HUES64 (cell line): ENCODE data around the gene ZNF215.
"Not testable (repeated sequence)": the region's sequence is repeated elsewhere in the genome, so short reads cannot be mapped to it uniquely, and the experiment has no call there.

ENCODE experiments used
- H3K27ac ChIP-seq: 2 replicates; pipeline ENCODE4 v1.7.0; 2013; ENCODE audit warnings: low read depth, low read length, inconsistent platforms
- H3K27me3 ChIP-seq: 2 replicates; pipeline ENCODE4 v1.6.1; 2013; ENCODE audit warnings: mild to moderate bottlenecking, low read length; ENCODE audit not compliant: insufficient read depth
- H3K36me3 ChIP-seq: 2 replicates; pipeline ENCODE4 v1.6.1; 2013; ENCODE audit warnings: mild to moderate bottlenecking, low read length; ENCODE audit not compliant: insufficient read depth
- H3K4me1 ChIP-seq: 2 replicates; pipeline ENCODE4 v1.6.1; 2013; ENCODE audit warnings: mild to moderate bottlenecking, low read length, moderate library complexity; ENCODE audit not compliant: insufficient read depth
- H3K4me3 ChIP-seq: 2 replicates; pipeline ENCODE4 v1.5.1; 2013; ENCODE audit warnings: mild to moderate bottlenecking, low read length, moderate library complexity
- H3K9ac ChIP-seq: 2 replicates; pipeline ENCODE4 v1.6.1; 2013; ENCODE audit warnings: mild to moderate bottlenecking, low read depth, low read length
- H3K9me3 ChIP-seq: 2 replicates; pipeline ENCODE4 v1.6.1; 2013; ENCODE audit warnings: low read depth, low read length; ENCODE audit not compliant: insufficient read depth
- WGBS: fragments of 150-250, 120-280 bp; methylation state at CpG from one replicate; pipeline ENCODE4 v1.1.7; 2013; ENCODE audit warnings: missing lambda C conversion rate; 5-methylcytosine and 5-hydroxymethylcytosine counted together

ZNF215 gene

GRCh38 chr11:6941970-6942369 lies 15.7 kb downstream of the ZNF215 start:
- H3K9ac ChIP-seq, result no peak overlapping the region
- no peaks in the 10 kb centered on the region for H3K4me1 ChIP-seq
- peaks cover 39% of the 10 kb centered on the region for H3K36me3 ChIP-seq
- no peaks in the 10 kb centered on the region for H3K9me3 ChIP-seq
- no peak overlapping the region for H3K27ac ChIP-seq
- H3K27me3 ChIP-seq, result no peaks in the 10 kb centered on the region
- H3K4me3 ChIP-seq, result no peak overlapping the region

GRCh38 chr11:6943131-6943530 lies 16.9 kb downstream of the ZNF215 start:
- no peaks in the 10 kb centered on the region for H3K4me1 ChIP-seq
- H3K27ac ChIP-seq, result no peak overlapping the region
- no peak overlapping the region for H3K4me3 ChIP-seq
- H3K36me3 ChIP-seq, result peaks cover 50% of the 10 kb centered on the region
- WGBS, result 100% methylated on average over 2 of the region's 3 CpGs
- no peaks in the 10 kb centered on the region for H3K27me3 ChIP-seq
- no peak overlapping the region for H3K9ac ChIP-seq
- H3K9me3 ChIP-seq, result no peaks in the 10 kb centered on the region

- 94% methylated on average over 9 of the region's 10 CpGs for WGBS
Observed at GRCh38 chr11:6954248-6954647, 28.0 kb downstream of the ZNF215 start.

GRCh38 chr11:6962141-6962540 lies 35.9 kb downstream of the ZNF215 start:
- Histone ChIP-seq H3K4me3 (no peak overlapping the region), H3K27me3 (no peaks in the 10 kb centered on the region), H3K4me1 (no peaks in the 10 kb centered on the region), H3K9me3 (no peaks in the 10 kb centered on the region), H3K27ac (no peak overlapping the region), H3K9ac (no peak overlapping the region), H3K36me3 (peaks cover 14% of the 10 kb centered on the region; the same call in 1 of the 2 replicates)

More at GRCh38 chr11:6954248-6954647, 28.0 kb downstream of the ZNF215 start:
- not testable (repeated sequence) for H3K9ac ChIP-seq, H3K9me3 ChIP-seq, H3K27ac ChIP-seq, H3K27me3 ChIP-seq, H3K4me1 ChIP-seq, H3K4me3 ChIP-seq
- H3K36me3 ChIP-seq, result peaks cover 29% of the 10 kb centered on the region

GRCh38 chr11:6962673-6963072 lies 36.4 kb downstream of the ZNF215 start:
- no peak overlapping the region for H3K27ac ChIP-seq
- 93% methylated on average over 1 of the region's 1 CpG for WGBS
- no peaks in the 10 kb centered on the region for H3K4me1 ChIP-seq
- 0 out of 2 replicates have a peak, but pooled peaks cover 11% of the 10 kb centered on the region for H3K36me3 ChIP-seq
- no peaks in the 10 kb centered on the region for H3K9me3 ChIP-seq
- no peak overlapping the region for H3K4me3 ChIP-seq
- H3K9ac ChIP-seq, result no peak overlapping the region
- no peaks in the 10 kb centered on the region for H3K27me3 ChIP-seq

- Histone ChIP-seq H3K9me3 (no peaks in the 10 kb centered on the region), H3K9ac (no peak overlapping the region), H3K27me3 (no peaks in the 10 kb centered on the region), H3K4me1 (no peaks in the 10 kb centered on the region), H3K27ac (no peak overlapping the region), H3K36me3 (0 out of 2 replicates have a peak, but pooled peaks cover 3% of the 10 kb centered on the region), H3K4me3 (no peak overlapping the region)
- WGBS, result no CpG with 5 or more reads among the region's 1 CpG
Observed at GRCh38 chr11:6968816-6969215, 42.6 kb downstream of the ZNF215 start.

GRCh38 chr11:6969854-6970253 lies 43.6 kb downstream of the ZNF215 start:
- H3K9ac ChIP-seq, H3K36me3 ChIP-seq, H3K9me3 ChIP-seq, H3K27me3 ChIP-seq, H3K4me1 ChIP-seq, H3K27ac ChIP-seq, H3K4me3 ChIP-seq: not testable (repeated sequence)
- 88% methylated on average over 4 of the region's 4 CpGs for WGBS

- H3K27me3 ChIP-seq, result no peaks in the 10 kb centered on the region
- H3K9me3 ChIP-seq, result no peaks in the 10 kb centered on the region
- no peaks in the 10 kb centered on the region for H3K36me3 ChIP-seq
- H3K27ac ChIP-seq, result no peak overlapping the region
- no peak overlapping the region for H3K4me3 ChIP-seq
- no peaks in the 10 kb centered on the region for H3K4me1 ChIP-seq
- no peak overlapping the region for H3K9ac ChIP-seq
- WGBS, result no CpG with 5 or more reads among the region's 2 CpGs
Observed at GRCh38 chr11:6979365-6979764, 53.1 kb downstream of the ZNF215 start.

GRCh38 chr11:6986487-6986886 lies 60.3 kb downstream of the ZNF215 start:
- 93% methylated on average over 1 of the region's 1 CpG for WGBS
- Histone ChIP-seq H3K36me3 (no peaks in the 10 kb centered on the region), H3K9ac (no peak overlapping the region), H3K27ac (no peak overlapping the region), H3K4me1 (no peaks in the 10 kb centered on the region), H3K27me3 (no peaks in the 10 kb centered on the region), H3K9me3 (no peaks in the 10 kb centered on the region), H3K4me3 (no peak overlapping the region)

GRCh38 chr11:6988506-6988905 lies 62.3 kb downstream of the ZNF215 start:
- no peaks in the 10 kb centered on the region for H3K36me3 ChIP-seq
- H3K27ac ChIP-seq, result no peak overlapping the region
- no peak overlapping the region for H3K4me3 ChIP-seq
- no peaks in the 10 kb centered on the region for H3K9me3 ChIP-seq
- H3K4me1 ChIP-seq, result no peaks in the 10 kb centered on the region
- H3K27me3 ChIP-seq, result no peaks in the 10 kb centered on the region
- no peak overlapping the region for H3K9ac ChIP-seq

GRCh38 chr11:6991227-6991626 lies 65.0 kb downstream of the ZNF215 start:
- no peaks in the 10 kb centered on the region for H3K27me3 ChIP-seq
- no peak overlapping the region for H3K4me3 ChIP-seq
- H3K4me1 ChIP-seq, result no peaks in the 10 kb centered on the region
- H3K9me3 ChIP-seq, result no peaks in the 10 kb centered on the region
- no peak overlapping the region for H3K9ac ChIP-seq
- no peak overlapping the region for H3K27ac ChIP-seq
- H3K36me3 ChIP-seq, result no peaks in the 10 kb centered on the region
- 87% methylated on average over 6 of the region's 6 CpGs for WGBS

GRCh38 chr11:6992026-6992425 lies 65.8 kb downstream of the ZNF215 start:
- no peak overlapping the region for H3K27ac ChIP-seq
- no peaks in the 10 kb centered on the region for H3K9me3 ChIP-seq
- no peak overlapping the region for H3K4me3 ChIP-seq
- 82% methylated on average over 1 of the region's 2 CpGs for WGBS
- no peak overlapping the region for H3K9ac ChIP-seq
- H3K27me3 ChIP-seq, result no peaks in the 10 kb centered on the region
- no peaks in the 10 kb centered on the region for H3K36me3 ChIP-seq
- no peaks in the 10 kb centered on the region for H3K4me1 ChIP-seq
